HepG2 (cell line): ENCODE data around the gene ZNF735. TPM values are rescaled to one million over a fixed set of nuclear protein-coding genes. Genes with fewer than 3 reads are reported as not detected.

Experiments
- ATAC-seq: fragments of 200-7000 bp; cut with Tn5 transposase; 3 replicates; pipeline ENCODE4 v1.9.1; 2020; ENCODE audit warnings: mild to moderate bottlenecking, moderate library complexity
- Bru-seq: library from RNA; stranded (reverse); fragments of 400-500 nt; gene quantifications from one replicate; lab custom pipeline; 2021; lab: Mats Ljungman, UMichigan
- BruChase-seq, 2 experiments: library from RNA; stranded (reverse); fragments of 400-500 nt; gene quantifications; one replicate each; lab custom pipeline; 2021; lab: Mats Ljungman, UMichigan
- BruUV-seq: library from RNA; stranded (reverse); fragments of 400-500 nt; replicated peaks from 2 replicates; lab custom pipeline; 2021; lab: Mats Ljungman, UMichigan
- CTCF ChIA-PET: fragments of 300-600 bp; formaldehyde crosslinking; extraction: SDS; loops from one replicate; lab custom pipeline; 2021; ENCODE audit warnings: low total read pairs, inconsistent platforms, low intra/inter-chr PET ratio; lab: Yijun Ruan, JAX
- POLR2A ChIA-PET: fragments of 350-600 bp; sonication (Branson Sonifier 250); formaldehyde crosslinking; loops from one replicate; lab custom pipeline; 2020; ENCODE audit warnings: antibody characterized with exemption, inconsistent platforms; lab: Yijun Ruan, JAX
- DNase-seq: peaks from one replicate; pipeline ENCODE4 v3.0.0-alpha.2; 2015; ENCODE audit warnings: low spot score
- FAIRE-seq: peaks from 3 replicates; lab custom pipeline; 2011; peaks lifted over from hg19 to GRCh38; lab: Jason Lieb, UNC
- H2AFZ ChIP-seq: one replicate; pipeline ENCODE4 v1.6.1; 2011; ENCODE audit warnings: low read length, inconsistent platforms
- H3K27ac ChIP-seq: fragments of 300-600 bp; 3 replicates; pipeline ENCODE4 v1.8.0; 2011; ENCODE audit warnings: mixed run types, mild to moderate bottlenecking, mixed read lengths, low read length, inconsistent platforms; ENCODE audit not compliant: insufficient read depth; ENCODE audit errors: extremely low read length
- H3K27me3 ChIP-seq, 2 experiments: fragments of 200-600 bp in 1 of 2; 2 replicates in 1 of 2; 3 replicates in 1 of 2; pipeline versions ENCODE4 v1.6.0 to v1.8.0; 2011; ENCODE audit warnings: low read length in 2 of 2, mild to moderate bottlenecking in 2 of 2, moderate library complexity in 2 of 2, inconsistent platforms in 1 of 2; ENCODE audit not compliant: insufficient read depth in 2 of 2, control insufficient read depth in 1 of 2
- H3K36me3 ChIP-seq, 2 experiments: fragments of 200-600 bp in 1 of 2; replicated peaks in 1 of 2; 2 replicates in 1 of 2; 3 replicates in 1 of 2; pipeline versions ENCODE4 v1.5.1 to v1.8.0; 2011; ENCODE audit warnings: low read length in 2 of 2, inconsistent platforms in 1 of 2; ENCODE audit not compliant: insufficient read depth in 2 of 2, control insufficient read depth in 1 of 2
- H3K4me1 ChIP-seq: 2 replicates; pipeline ENCODE4 v1.5.1; 2012; ENCODE audit warnings: low read length, inconsistent platforms; ENCODE audit not compliant: insufficient read depth
- H3K4me2 ChIP-seq: 2 replicates; pipeline ENCODE4 v1.6.0; 2011; ENCODE audit warnings: low read depth, low read length, inconsistent platforms
- H3K4me3 ChIP-seq, 3 experiments: fragments of 200-600 bp in 1 of 3; sonication (generic), shearing (Covaris generic) in 1 of 3; replicated peaks in 1 of 3; 2 replicates each; pipeline ENCODE4 v1.5.1; 2011 to 2016; ENCODE audit warnings: low read length in 3 of 3, inconsistent platforms in 2 of 3, low read depth in 2 of 3, mild to moderate bottlenecking in 2 of 3, control low read depth in 1 of 3, mixed read lengths in 1 of 3; ENCODE audit not compliant: insufficient read depth in 1 of 3
- H3K79me2 ChIP-seq: one replicate; pipeline ENCODE4 v1.6.1; 2011; ENCODE audit warnings: low read length, inconsistent platforms; ENCODE audit not compliant: insufficient read depth
- H3K9ac ChIP-seq: 2 replicates; pipeline ENCODE4 v1.6.0; 2011; ENCODE audit warnings: mild to moderate bottlenecking, low read depth, low read length, inconsistent platforms; ENCODE audit not compliant: insufficient read depth
- H3K9me3 ChIP-seq: 2 replicates; pipeline ENCODE4 v1.5.1; 2012; ENCODE audit warnings: mild to moderate bottlenecking, low read length
- H4K20me1 ChIP-seq: 2 replicates; pipeline ENCODE4 v1.6.0; 2011; ENCODE audit warnings: inconsistent platforms, mild to moderate bottlenecking, low read length, moderate library complexity; ENCODE audit not compliant: insufficient read depth
- FLYWCH1 ChIP-seq: sonication (generic); formaldehyde crosslinking; IDR thresholded peaks from 2 replicates; pipeline ENCODE4 v1.8.1; 2023; ENCODE audit warnings: mild to moderate bottlenecking, missing genetic modification reagents
- NRL ChIP-seq: sonication (generic); formaldehyde crosslinking; IDR thresholded peaks from 2 replicates; pipeline ENCODE4 v1.5.0; 2020; ENCODE audit warnings: missing genetic modification reagents, mild to moderate bottlenecking, moderate library complexity, borderline replicate concordance
- RFXANK ChIP-seq: IDR thresholded peaks from 2 replicates; pipeline ENCODE4 v1.6.1; 2016
- TBX2 ChIP-seq: sonication (generic); formaldehyde crosslinking; IDR thresholded peaks from 2 replicates; pipeline ENCODE4 v1.5.0; 2020; ENCODE audit warnings: missing genetic modification reagents, mild to moderate bottlenecking, borderline replicate concordance
- ZBTB7A ChIP-seq: sonication (generic); formaldehyde crosslinking; IDR thresholded peaks from 2 replicates; pipeline ENCODE4 v1.8.0; 2022; ENCODE audit warnings: mild to moderate bottlenecking, missing genetic modification reagents
- ZNF598 ChIP-seq: sonication (generic); formaldehyde crosslinking; IDR thresholded peaks from 2 replicates; pipeline ENCODE4 v1.5.1; 2020; ENCODE audit warnings: mild to moderate bottlenecking, missing genetic modification reagents, borderline replicate concordance
- WGBS: methylation state at CpG from one replicate; pipeline ENCODE4 v1.1.6; 2017; ENCODE audit warnings: low lambda C conversion rate; 5-methylcytosine and 5-hydroxymethylcytosine counted together
- in situ Hi-C: cut with HindIII; loops from 2 replicates; pipeline ENCODE4 v1.10.0; 2017; ENCODE audit warnings: low pct_unique_long_range_greater_than_20kb; ENCODE audit not compliant: extremely low pct_ligation_motif_present
- intact Hi-C: fragments of 100-400 bp; cut with micrococcal nuclease; formaldehyde crosslinking; loops from one replicate; pipeline ENCODE4 v1.10.0; 2022; ENCODE audit not compliant: unreplicated experiment
- long read RNA-seq, 2 experiments: library from RNA in 1 of 2; library from polyadenylated mRNA in 1 of 2; stranded (forward) in 1 of 2; unstranded in 1 of 2; transcript quantifications; one replicate each; pipeline ENCODE4 v2.0.0, GENCODE V29; 2019 to 2022
- polyA minus RNA-seq, 3 experiments: library from RNA; depleted of rRNA, polyadenylated mRNA; stranded (reverse); fragments of >200 nt; gene quantifications; 2 replicates each; pipeline ENCODE4 v1.2.3, GENCODE V29; 2011; ENCODE audit warnings: low replicate concordance in 1 of 3
- polyA plus RNA-seq, 8 experiments: library from polyadenylated mRNA; depleted of rRNA in 3 of 8; stranded (reverse) in 7 of 8; unstranded in 1 of 8; fragments of >200 nt; fragmentation: Illumina TruSeq in 4 of 8; extraction: Trizol in 4 of 8; gene quantifications; 2 replicates each; pipeline versions ENCODE4 v1.2.1 to v1.2.3, GENCODE V29; 2011 to 2016; ENCODE audit warnings: low read depth in 4 of 8, missing spikeins in 1 of 8, mixed read lengths in 1 of 8; ENCODE audit not compliant: insufficient read depth in 1 of 8
- total RNA-seq, 5 experiments: library from RNA; depleted of rRNA; stranded (reverse); fragments of >200 nt; fragmentation: Illumina TruSeq; extraction: Trizol; gene quantifications; 2 replicates each; pipeline ENCODE4 v1.2.3, GENCODE V29; 2016; ENCODE audit warnings: low read depth in 1 of 5

ZNF735 gene
- total RNA-seq (2016; rRNA removed; fragmentation: Illumina TruSeq; extraction: Trizol) (not detected in 2 replicates), polyA plus RNA-seq (2011; rRNA removed) (not detected in 2 replicates), polyA minus RNA-seq (2011; rRNA and poly(A)+ RNA removed; ENCODE audit: low replicate concordance) (not detected in 2 replicates), Bru-seq, nascent RNA (not detected), BruChase-seq, experiment 1, labeled RNA remaining after a 6-hour chase (not detected), BruChase-seq, experiment 2, labeled RNA remaining after a 2-hour chase (not detected)
- not detected in 2 replicates for total RNA-seq (2016; cell fraction: cytosol; rRNA removed; fragmentation: Illumina TruSeq; extraction: Trizol; ENCODE audit: low read depth)
- not detected in 2 replicates for total RNA-seq (2016; cell fraction: insoluble cytoplasmic fraction; rRNA removed; fragmentation: Illumina TruSeq; extraction: Trizol)
- total RNA-seq (2016; cell fraction: membrane; rRNA removed; fragmentation: Illumina TruSeq; extraction: Trizol), result not detected in 2 replicates
- total RNA-seq (2016; cell fraction: nucleus; rRNA removed; fragmentation: Illumina TruSeq; extraction: Trizol), result not detected in 2 replicates
- polyA plus RNA-seq (2011; cell fraction: cytosol; rRNA removed), result not detected in 2 replicates
- not detected in 2 replicates for polyA plus RNA-seq (2011; cell fraction: nucleus; rRNA removed)
- polyA plus RNA-seq (2012), result not detected in 2 replicates
- not detected in 2 replicates for polyA plus RNA-seq (2016; cell fraction: cytosol; fragmentation: Illumina TruSeq; extraction: Trizol; ENCODE audit: low read depth)
- not detected in 2 replicates for polyA plus RNA-seq (2016; cell fraction: insoluble cytoplasmic fraction; fragmentation: Illumina TruSeq; extraction: Trizol; ENCODE audit: low read depth)
- not detected in 2 replicates for polyA plus RNA-seq (2016; cell fraction: membrane; fragmentation: Illumina TruSeq; extraction: Trizol; ENCODE audit: low read depth)
- not detected in 2 replicates for polyA plus RNA-seq (2016; cell fraction: nucleus; fragmentation: Illumina TruSeq; extraction: Trizol; ENCODE audit: insufficient read depth, low read depth)
- polyA minus RNA-seq (2011; cell fraction: cytosol; rRNA and poly(A)+ RNA removed), result not detected in 2 replicates
- polyA minus RNA-seq (2011; cell fraction: nucleus; rRNA and poly(A)+ RNA removed), result not detected in 2 replicates
- long read RNA-seq, experiment 1, result 0 reads
- long read RNA-seq, experiment 2, result 0 reads

DNA sequence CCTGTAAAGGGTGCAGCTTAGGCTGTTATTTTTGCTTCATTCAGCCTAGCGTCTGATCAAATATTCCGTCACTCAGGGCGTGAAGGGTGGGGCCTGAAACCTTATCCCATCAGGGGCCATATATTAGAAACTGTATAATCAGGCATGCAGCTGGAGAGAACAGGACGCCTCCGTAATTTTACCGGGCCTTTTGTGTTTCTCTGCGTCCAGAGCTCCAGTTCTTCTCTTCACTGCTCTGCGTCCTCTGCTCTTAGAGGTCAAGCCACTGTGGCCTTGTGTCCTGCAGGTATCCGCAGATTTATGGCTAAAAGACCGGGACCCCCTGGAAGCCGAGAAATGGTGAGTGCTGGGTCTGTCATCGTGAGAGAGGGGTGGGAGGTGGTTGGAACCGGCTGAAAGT lies at the start of gene ZNF735:
ZNF735 (plus strand) TSS at position 301 of the 400 bp plus-strand sequence; CDS start at position 301, 0 bp downstream.
- H3K4me2 ChIP-seq, result no peak within 1 kb of the TSS
- no peak within 1 kb of the TSS for H2AFZ ChIP-seq
- POLR2A ChIA-PET, result no interaction called here
- FAIRE-seq, result no peak
- no peak within 1 kb of the TSS for H3K9ac ChIP-seq
- TF ChIP-seq ZNF598 (CRISPR knock-in tag), result no peak
- no peak for TF ChIP-seq ZBTB7A (CRISPR knock-in tag)
- no peak for TF ChIP-seq FLYWCH1 (CRISPR knock-in tag)
- no peak for TF ChIP-seq TBX2 (CRISPR knock-in tag)
- TF ChIP-seq RFXANK (CRISPR knock-in tag), result no peak
- TF ChIP-seq NRL (CRISPR knock-in tag), result no peak
- TF ChIP-seq, all 625 proteins: peak for 0
- Histone ChIP-seq H3K9me3 (peaks cover 86% of the 10 kb centered on the region), H4K20me1 (no peaks in the 10 kb centered on the region), H3K36me3 (no peaks in the 10 kb centered on the region), H3K27ac (no peak within 1 kb of the TSS), H3K79me2 (no peaks in the 10 kb centered on the region), H3K4me1 (no peaks in the 10 kb centered on the region), H3K4me3 (no peak within 1 kb of the TSS), H3K27me3 (no peaks in the 10 kb centered on the region)
- in situ Hi-C loops, result no loop called here
- CTCF ChIA-PET, result no interaction called here
- 55% methylated on average over 9 of the region's 13 CpGs for WGBS
- intact Hi-C loops, result no loop called here
- ATAC-seq (no peak), DNase-seq (no peak)
- BruUV-seq, result no TSS peak
